Thoracic aorta (tissue), 2 donors: Measurements from ENCODE around the gene ABHD2. TPM values are rescaled to one million over a fixed set of nuclear protein-coding genes. Genes with fewer than 3 reads are reported as not detected.
A peak's percentile ranks its signal among the peaks of the same experiment; 100 is the strongest.

Experiments
- ATAC-seq: fragments of 150-250 bp; one replicate; pipeline ENCODE4 v1.8.0; 2017; ENCODE audit warnings: low read depth; ENCODE audit not compliant: insufficient number of reproducible peaks, low FRiP score
- DNase-seq: peaks from one replicate; pipeline ENCODE4 v3.0.0-alpha.2; 2020; ENCODE audit warnings: low spot score
- H3K27ac ChIP-seq, 2 donors: fragments of 200-600 bp; sonication (generic); 1 replicate in 1 of 2; 2 replicates in 1 of 2; pipeline ENCODE4 v1.5.1; 2016; ENCODE audit warnings: mild to moderate bottlenecking in 2 of 2, moderate library complexity in 2 of 2
- H3K27me3 ChIP-seq: fragments of 200-600 bp; sonication (generic); replicated peaks from 2 replicates; pipeline ENCODE4 v1.6.0; 2016; ENCODE audit warnings: mild to moderate bottlenecking; ENCODE audit not compliant: insufficient read depth
- H3K36me3 ChIP-seq: fragments of 200-600 bp; sonication (generic); one replicate; pipeline ENCODE4 v1.5.1; 2016
- H3K4me1 ChIP-seq, 2 donors: fragments of 200-600 bp; sonication (generic); 1 replicate in 1 of 2; 2 replicates in 1 of 2; pipeline versions ENCODE4 v1.5.1 to v1.6.0; 2016; ENCODE audit warnings: low read depth in 2 of 2, mild to moderate bottlenecking in 1 of 2; ENCODE audit not compliant: control insufficient read depth in 1 of 2
- H3K4me3 ChIP-seq: fragments of 200-600 bp; sonication (generic); 2 replicates; pipeline ENCODE4 v1.5.1; 2016; ENCODE audit warnings: mild to moderate bottlenecking
- H3K9me3 ChIP-seq: fragments of 200-600 bp; sonication (generic); 2 replicates; pipeline ENCODE4 v1.5.1; 2016
- CTCF ChIP-seq: fragments of 200-600 bp; sonication (generic); IDR thresholded peaks from one replicate; pipeline ENCODE4 v1.5.1; 2019; ENCODE audit warnings: antibody characterized with exemption
- total RNA-seq, 2 donors: library from RNA; depleted of rRNA; stranded (reverse); fragments of >200 nt; gene quantifications; one replicate each; pipeline versions ENCODE4 v1.1.0 to v1.2.3, GENCODE V29; 2016

The ABHD2 gene
- total RNA-seq, 2 donors from 2014 or later = 177 to 283 TPM

- Histone ChIP-seq H3K4me1 (peaks cover 36 to 62% of the 10 kb centered on the region in 2 donors), H3K27me3 (no peaks in the 10 kb centered on the region), H3K36me3 (no peaks in the 10 kb centered on the region), H3K27ac (peak overlapping the region; percentile 96 to 100), H3K4me3 (peak overlapping the region; percentile 91), H3K9me3 (no peaks in the 10 kb centered on the region)
- DNase-seq (no peak), ATAC-seq (no peak)
- no peak for TF ChIP-seq CTCF
These were observed 1.3 kb downstream of the ABHD2 start for GRCh38 chr15:89089316-89090230.

GRCh38 chr15:89090791-89091626 lies 2.8 kb downstream of the ABHD2 start:
- TF ChIP-seq CTCF = peak; percentile 10
- Histone ChIP-seq H3K9me3 (no peaks in the 10 kb centered on the region), H3K27me3 (no peaks in the 10 kb centered on the region), H3K4me3 (peak overlapping the region; percentile 91), H3K4me1 (peaks cover 44 to 76% of the 10 kb centered on the region in 2 donors), H3K27ac (peak overlapping the region; percentile 96 to 100), H3K36me3 (no peaks in the 10 kb centered on the region)
- no peak for ATAC-seq
- peak; percentile 60 for DNase-seq

- no peaks in the 10 kb centered on the region for H3K36me3 ChIP-seq
- peaks cover 49 to 82% of the 10 kb centered on the region in 2 donors for H3K4me1 ChIP-seq
- TF ChIP-seq CTCF = no peak
- no peaks in the 10 kb centered on the region for H3K27me3 ChIP-seq
- H3K27ac ChIP-seq = peak overlapping the region; percentile 96 to 100
- H3K4me3 ChIP-seq = peak overlapping the region; percentile 91
- H3K9me3 ChIP-seq = no peaks in the 10 kb centered on the region
- DNase-seq (no peak), ATAC-seq (no peak)
These were observed 3.5 kb downstream of the ABHD2 start for GRCh38 chr15:89091627-89092220.

- peak overlapping the region; percentile 51 for H3K4me3 ChIP-seq
- no peak for ATAC-seq
- peaks cover 54 to 89% of the 10 kb centered on the region in 2 donors for H3K4me1 ChIP-seq
- no peak for DNase-seq
- no peaks in the 10 kb centered on the region for H3K36me3 ChIP-seq
- H3K27ac ChIP-seq = peak overlapping the region; percentile 96 to 100
- no peaks in the 10 kb centered on the region for H3K9me3 ChIP-seq
- H3K27me3 ChIP-seq = no peaks in the 10 kb centered on the region
- no peak for TF ChIP-seq CTCF
These were observed 5.3 kb downstream of the ABHD2 start for GRCh38 chr15:89093509-89093908.
